Activated CD8-positive, alpha-beta memory T cell treated with anti-CD3 and anti-CD28 coated beads for 36 hours (primary cell): ENCODE measurements around the gene BAMBI. TPM values are rescaled to one million over a fixed set of nuclear protein-coding genes. Genes with fewer than 3 reads are reported as not detected.

Experiments
- CTCF ChIA-PET: fragments of 350-600 bp; sonication (Branson Sonifier 250); formaldehyde crosslinking; loops from one replicate; lab custom pipeline; 2021; ENCODE audit warnings: antibody characterized with exemption; lab: Charles Lee
- POLR2A ChIA-PET: fragments of 350-600 bp; sonication (Branson Sonifier 250); formaldehyde crosslinking; loops from one replicate; lab custom pipeline; 2021; ENCODE audit warnings: antibody characterized with exemption; lab: Charles Lee
- total RNA-seq, 2 experiments: library from RNA; stranded (reverse); gene quantifications; one replicate each; pipeline ENCODE4 v1.2.3, GENCODE V29; 2021

Gene BAMBI
- total RNA-seq, 2 experiments from 2014 or later: 1.6 to 1.8 TPM

DNA sequence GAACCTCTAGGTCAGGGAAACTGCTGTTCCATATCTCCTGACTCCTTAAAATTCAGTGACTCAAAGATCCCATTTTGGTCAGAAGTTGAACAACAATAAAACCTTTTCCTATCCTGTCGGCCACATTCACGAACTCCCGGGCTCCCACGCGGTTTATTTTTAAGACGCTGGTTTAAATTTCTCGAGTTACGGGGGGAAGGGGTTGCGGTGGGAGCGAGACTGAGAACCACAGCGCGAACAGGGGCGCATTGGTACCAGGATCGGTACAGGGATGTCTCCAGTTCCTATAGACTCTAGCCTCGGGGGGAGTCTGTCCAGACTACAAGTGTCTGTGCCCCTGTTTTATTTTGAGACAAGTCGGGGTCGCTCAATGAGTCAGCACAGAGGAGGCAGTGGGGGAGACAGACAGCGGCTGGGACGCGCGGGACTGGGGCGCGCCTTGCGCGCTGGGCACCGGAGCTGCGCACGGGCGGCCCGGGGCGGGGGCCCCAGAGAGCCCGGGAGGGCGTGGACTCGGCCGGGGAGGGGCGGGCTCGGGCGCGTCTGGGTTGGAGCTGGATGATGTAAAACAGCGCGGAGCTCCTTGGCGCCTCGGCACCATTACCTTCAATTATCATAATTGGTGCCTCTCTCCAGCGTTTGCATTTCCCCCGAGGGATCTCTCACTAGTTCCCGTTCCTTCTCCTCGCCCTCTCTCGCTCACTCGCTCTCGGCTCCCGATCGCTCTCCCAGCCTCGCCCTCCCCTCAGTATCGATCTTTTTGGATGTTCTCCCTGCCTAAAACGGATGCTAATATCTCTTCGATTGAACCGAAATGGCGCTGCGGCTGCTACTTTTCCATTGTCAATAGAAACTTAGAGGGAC lies 8.7 kb upstream of the BAMBI start:
- POLR2A ChIA-PET: no interaction called here
- CTCF ChIA-PET: interaction anchor here (0.6 kb wide), 1 partner anchor 11 kb away, joined by 3 read pairs; no protein-coding TSS in a partner anchor

DNA sequence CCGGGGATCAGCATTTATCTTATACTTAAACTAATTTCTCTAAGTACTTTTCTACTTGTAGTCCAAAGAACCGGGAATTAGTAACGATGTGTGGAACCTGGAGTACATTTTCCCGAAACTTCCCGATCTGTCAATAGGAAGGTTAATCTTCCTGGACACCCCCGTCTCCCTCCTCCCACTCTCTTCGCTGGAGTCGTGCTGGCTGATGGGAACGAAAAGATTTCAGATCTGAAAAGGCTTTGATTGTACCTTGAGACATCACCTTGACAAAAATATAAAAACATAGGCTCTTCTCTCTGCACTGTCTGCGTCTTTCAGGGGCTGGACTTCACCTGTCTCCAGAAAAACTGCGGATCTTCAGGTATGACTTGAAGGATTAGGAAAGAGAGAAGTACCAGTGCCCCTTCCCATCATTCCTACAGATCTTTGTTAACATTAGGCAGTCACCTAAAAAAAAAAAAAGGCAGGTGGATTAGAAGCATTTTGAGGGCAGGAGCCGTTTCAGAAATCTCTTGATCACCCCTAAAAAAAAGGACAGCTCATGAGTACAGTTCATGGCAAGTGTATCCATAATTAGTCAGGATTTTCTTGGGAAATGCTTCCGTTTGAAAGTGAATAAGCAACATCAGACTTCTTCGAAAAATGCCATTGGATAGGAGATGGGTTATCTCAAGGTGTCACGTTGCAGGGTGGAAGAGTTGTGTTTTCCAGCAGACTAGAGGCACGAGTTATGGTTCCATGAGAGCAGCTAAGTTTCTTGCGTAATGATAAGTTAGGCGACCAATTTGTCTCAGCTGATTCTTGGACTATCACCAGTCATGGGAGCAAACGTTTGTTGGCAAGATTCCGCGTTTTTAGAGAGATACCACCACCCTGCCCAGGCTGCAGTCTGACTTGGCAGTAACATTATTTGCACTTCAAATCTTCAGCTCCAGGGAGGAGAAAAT lies 7.8 kb upstream of the BAMBI start:
- POLR2A ChIA-PET: no interaction called here
- CTCF ChIA-PET: interaction anchor here (0.6 kb wide), 1 partner anchor 12 kb away, joined by 3 read pairs; no protein-coding TSS in a partner anchor

DNA sequence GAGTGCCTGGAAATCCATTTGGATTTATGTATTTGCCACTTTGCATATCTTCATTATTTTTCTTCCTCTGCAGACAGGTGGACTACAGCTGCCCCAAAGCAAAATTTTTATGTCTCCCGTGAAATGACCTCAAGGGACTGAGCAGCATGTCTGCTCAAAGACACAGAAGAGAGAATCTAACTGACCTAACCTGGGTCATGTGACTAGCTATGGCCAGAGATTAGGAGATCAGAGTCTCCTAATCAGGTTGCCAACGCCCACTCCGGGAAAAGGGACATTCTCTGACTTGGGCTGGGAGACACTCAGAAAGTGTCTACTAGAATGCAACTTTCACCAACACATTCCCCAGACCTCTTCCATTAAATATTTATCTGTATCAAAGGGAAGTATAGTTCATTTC lies 2.5 kb upstream of the BAMBI start:
- POLR2A ChIA-PET: no interaction called here
- CTCF ChIA-PET: interaction anchor here (0.6 to 1.5 kb wide), 2 partner anchors 9 to 11 kb away, joined by 3 to 4 read pairs; no protein-coding TSS in a partner anchor

DNA sequence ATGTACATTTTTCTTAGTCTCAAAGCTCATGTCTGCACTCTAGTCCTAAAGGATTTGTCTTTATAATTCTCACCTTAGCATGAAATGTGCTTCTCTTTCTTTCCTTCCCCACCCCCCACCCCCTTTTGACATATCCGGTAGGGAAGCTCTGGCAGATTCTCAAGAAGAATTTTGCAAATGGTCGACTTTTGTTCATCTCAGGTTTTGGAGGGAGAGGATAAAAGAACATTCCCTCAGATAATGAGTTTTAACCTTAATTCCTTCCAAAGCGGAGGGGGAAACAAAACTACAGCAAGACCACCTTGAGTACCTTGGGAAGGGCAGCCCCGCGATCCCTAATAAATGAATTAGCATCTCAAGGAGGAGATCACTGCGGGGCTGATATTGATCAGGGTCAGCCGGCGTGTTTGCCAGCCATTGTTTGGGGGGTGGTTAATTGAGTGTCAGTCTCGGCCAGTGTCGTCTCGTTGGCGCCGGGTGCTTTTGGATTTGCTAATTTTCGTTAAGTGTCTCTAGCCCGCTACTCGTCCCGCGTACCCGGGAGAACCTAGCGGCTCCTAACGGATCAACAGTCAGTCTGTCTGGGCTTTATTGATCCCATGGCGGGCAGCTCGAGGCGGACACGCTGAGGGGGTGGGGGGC lies 874 bp upstream of the BAMBI start:
- CTCF ChIA-PET: interaction anchor here (0.8 to 1.2 kb wide), 2 partner anchors 11 to 61 kb away, joined by 3 read pairs; no protein-coding TSS in a partner anchor
- POLR2A ChIA-PET: no interaction called here

DNA sequence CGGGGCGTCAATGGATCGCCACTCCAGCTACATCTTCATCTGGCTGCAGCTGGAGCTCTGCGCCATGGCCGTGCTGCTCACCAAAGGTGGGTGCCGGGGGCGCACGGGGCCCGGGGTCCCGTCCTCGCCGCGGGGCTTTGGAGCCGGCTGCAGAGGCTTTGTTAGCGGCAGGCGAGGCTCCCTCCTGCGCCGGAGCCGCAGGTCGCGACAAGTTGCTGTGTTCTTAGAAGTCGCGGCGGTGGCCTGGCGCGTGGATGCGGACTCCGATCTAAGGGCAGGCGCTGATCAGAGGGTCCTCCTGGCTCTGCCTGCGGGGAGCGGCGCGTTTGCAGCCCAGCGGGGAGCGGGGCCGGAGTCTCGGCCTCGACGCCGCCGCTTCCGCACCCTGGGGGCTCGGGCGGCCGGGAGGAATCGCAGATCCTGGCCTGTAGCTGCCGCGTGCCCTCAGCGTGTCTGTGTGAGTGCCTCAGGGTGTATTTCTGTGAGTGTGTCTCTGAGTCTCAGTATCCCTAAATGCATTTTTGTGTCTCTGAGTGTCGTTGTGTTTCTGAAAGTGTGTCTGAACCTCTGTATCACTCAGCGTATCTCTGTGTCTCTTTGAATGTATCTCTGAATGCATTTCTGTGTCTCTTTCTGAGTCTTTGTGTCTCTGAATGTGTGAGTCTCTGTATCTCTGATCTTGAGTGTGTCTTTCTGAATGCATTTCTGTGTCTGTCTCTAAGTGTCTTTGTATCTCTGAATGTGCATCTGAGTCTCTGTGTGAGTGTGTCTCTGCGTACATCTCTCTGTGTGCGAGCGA lies 766 bp downstream of the BAMBI start:
- POLR2A ChIA-PET: no interaction called here
- CTCF ChIA-PET: no interaction called here

DNA sequence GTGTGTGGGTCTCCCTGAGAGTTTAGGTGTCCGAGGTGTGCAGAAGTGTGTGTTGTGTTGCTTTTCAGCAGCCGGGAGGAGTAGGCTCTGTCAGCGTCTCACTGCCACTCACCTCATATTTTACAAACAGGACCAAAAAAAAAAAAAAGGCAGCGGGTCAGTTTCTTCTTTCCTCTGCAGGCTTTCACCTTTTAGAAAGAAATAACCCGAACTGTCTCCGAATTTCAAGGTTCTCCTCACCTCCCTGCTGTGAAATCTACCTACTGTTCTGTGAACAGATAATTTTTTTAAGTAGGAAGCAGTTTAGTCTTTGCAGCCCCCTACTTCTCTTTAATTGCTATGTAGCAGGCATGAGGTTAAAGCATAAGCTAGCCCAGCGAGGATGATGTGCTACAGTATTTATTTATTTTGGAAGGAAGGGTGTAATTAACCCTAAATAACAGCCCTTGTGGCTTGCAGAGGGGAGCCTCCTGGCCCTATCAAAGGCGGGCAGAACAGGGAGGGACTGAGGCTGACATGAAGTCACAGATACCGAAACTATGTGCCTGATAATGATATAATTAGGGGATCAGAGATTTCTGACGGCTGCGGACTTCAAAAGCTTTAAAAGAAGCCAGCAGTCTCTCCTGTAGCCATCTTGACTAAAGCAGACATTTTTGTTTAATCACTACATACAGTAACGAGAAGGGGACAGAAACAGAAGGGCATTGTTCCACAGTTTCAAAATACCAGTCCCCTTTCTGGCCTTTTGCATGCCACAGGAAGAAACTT lies 1.6 kb downstream of the BAMBI start:
- ChIA-PET POLR2A (interaction anchor here (0.6 to 0.7 kb wide), 2 partner anchors 13 to 101 kb away, joined by 3 read pairs; no protein-coding TSS in a partner anchor), CTCF (no interaction called here)

DNA sequence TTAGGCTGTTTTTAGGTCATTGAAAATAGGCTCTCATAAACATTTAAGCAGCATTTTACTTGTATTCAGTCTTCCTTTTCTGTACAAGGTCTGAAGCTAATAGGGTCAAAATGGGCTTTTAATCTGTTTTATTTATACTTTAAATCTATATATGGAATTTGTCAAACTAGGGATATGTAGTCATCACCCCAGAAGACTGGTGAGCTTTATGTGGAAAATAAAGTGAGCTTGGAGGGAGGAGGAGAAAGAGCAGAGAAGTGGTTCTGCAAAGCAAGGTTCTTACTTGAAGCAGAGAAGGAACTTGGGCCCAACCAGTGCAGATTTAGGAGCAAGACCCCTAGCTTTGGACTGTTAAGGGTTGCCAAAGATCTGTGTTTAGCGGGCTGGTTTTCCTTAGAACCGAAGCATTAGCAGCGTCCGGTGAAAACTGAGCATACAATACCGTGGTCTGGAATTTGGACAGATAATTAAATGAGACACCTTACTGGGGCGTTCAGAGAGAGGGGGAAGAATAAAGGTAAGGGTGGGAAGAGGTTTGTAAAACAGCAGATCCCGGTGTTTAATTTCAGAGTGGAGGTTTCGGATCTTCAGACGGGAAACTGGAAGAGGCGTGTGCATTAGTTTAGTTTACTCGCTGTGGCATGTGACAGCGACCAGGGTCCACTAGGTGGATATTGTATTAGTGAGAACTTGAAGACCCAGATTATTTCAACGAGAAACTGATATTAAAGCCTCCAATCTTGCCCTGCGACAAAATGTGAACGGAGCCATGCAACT lies 2.4 kb downstream of the BAMBI start:
- ChIA-PET CTCF (no interaction called here), POLR2A (interaction anchor here (0.6 kb wide), 1 partner anchor 102 kb away, joined by 3 read pairs; no protein-coding TSS in a partner anchor)

DNA sequence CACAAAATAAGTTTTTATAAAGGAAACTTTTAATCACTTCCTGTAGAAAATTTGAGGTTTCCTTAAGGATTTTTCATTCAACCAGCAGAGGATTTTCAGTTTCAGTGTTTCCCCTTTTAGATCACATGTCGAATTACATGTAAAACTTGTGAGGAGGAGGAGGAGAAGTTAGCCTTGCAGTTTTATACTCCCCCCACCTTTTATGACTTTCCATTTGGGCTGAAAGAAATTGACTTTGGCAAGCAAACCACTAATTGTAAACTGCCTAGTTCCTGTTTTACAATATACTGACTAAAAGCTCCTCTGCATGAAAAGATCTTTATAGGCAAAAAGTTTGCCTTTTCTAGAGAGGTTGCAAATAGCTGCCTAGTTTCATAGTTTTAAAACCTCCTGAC lies 3.0 kb downstream of the BAMBI start:
- ChIA-PET POLR2A (no interaction called here), CTCF (interaction anchor here (0.5 kb wide), 1 partner anchor 117 kb away, joined by 5 read pairs; no protein-coding TSS in a partner anchor)

DNA sequence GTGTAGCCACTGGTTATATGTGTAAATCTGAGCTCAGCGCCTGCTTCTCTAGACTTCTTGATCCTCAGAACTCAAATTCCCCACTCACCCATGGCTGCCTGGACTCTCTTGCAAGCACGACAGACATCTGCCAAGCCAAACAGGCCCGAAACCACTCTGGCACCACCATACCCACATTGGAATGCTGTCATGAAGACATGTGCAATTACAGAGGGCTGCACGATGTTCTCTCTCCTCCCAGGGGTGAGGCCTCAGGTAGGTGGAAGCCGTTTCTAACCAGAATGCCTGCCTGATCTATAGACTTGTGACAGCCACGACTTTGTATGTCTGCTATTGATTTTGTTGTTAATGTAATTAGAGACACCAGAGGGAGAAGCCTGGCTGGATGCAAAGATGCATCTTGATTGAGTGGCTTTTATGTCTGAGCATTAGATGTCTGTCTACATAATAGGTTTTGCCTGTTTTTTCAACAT lies 4.0 kb downstream of the BAMBI start:
- CTCF ChIA-PET: no interaction called here
- POLR2A ChIA-PET: no interaction called here

DNA sequence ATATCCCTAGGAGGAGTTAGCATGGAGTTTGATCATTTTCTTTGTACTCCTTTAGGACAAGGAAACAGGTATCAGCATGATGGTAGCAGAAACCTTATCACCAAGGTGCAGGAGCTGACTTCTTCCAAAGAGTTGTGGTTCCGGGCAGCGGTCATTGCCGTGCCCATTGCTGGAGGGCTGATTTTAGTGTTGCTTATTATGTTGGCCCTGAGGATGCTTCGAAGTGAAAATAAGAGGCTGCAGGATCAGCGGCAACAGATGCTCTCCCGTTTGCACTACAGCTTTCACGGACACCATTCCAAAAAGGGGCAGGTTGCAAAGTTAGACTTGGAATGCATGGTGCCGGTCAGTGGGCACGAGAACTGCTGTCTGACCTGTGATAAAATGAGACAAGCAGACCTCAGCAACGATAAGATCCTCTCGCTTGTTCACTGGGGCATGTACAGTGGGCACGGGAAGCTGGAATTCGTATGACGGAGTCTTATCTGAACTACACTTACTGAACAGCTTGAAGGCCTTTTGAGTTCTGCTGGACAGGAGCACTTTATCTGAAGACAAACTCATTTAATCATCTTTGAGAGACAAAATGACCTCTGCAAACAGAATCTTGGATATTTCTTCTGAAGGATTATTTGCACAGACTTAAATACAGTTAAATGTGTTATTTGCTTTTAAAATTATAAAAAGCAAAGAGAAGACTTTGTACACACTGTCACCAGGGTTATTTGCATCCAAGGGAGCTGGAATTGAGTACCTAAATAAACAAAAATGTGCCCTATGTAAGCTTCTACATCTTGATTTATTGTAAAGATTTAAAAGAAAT lies 4.8 kb downstream of the BAMBI start:
- POLR2A ChIA-PET: no interaction called here

DNA sequence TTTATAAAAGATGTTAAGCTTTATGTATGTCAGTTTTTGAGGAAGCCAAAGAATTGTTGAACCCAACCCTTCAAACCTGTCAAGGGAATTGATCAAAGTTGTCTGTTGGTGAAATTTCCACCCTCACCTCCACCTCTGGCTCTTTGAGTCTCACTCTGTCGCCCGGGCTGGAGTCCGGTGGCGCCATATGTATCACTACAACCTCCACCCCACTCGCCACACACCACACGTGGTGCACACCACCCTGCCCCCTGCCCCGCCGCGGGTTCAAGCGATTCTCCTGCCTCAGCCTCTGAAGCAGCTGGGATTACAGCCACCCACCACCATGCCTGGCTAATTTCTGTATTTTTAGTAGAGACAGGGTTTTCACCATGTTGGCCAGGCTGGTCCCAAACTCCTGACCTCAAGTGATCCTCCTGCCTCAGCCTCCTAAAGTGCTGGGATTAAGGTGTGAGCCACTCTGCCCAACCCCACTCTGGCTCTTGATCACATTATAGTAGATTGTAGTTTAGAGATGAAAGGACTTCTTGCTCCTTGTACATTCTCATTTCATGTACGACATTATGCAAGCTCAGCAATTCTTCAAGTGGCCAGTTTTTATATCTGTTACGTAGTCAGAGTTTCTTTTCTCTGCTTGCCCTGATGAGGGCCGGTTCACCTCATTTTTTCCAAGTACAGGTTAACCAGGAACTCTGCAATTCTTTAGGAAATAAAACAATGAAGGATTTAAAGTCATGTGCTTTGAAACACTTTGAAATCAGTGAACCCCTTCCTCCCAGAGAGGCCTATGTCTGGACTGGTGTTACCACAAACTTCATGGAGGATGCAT lies 7.0 kb downstream of the BAMBI start:
- POLR2A ChIA-PET: no interaction called here
- CTCF ChIA-PET: interaction anchor here (0.6 to 1.3 kb wide), 2 partner anchors 20 to 942 kb away, joined by 4 to 5 read pairs; no protein-coding TSS in a partner anchor

More for the DNA sequence above, 4.8 kb downstream of the BAMBI start:
- CTCF ChIA-PET: interaction anchor here (0.9 kb wide), 1 partner anchor 48 kb away, joined by 3 read pairs; no protein-coding TSS in a partner anchor

DNA sequence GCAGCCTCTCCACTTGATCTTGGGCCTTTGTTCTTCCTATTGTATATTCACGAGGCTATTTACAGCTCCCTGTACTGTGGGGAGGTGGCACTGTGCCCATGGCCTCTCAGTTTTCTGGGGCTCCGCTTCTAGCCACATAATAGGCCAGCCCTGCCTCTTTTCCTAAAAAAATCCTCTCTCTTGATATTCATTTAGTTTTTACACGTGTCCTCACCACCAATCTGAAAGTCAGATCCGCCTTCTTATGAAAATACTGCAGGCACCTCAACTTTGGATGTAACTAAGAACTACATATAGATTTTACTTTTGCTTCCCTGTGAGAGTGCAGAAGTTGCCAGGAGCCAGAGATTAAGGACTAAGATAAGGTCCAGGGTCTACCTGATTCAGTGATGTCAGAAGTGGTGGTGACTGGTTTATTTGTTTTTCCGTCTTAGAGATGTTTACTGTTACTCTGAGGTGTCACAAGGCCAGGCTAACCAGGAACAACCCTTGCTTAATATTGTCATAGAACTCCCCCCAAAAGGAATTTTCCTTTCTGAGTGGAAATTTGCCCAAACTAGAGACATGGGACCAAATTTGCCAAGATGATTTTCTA lies 7.8 kb downstream of the BAMBI start:
- ChIA-PET CTCF (interaction anchor here (0.8 kb wide), 1 partner anchor 21 kb away, joined by 3 read pairs; no protein-coding TSS in a partner anchor), POLR2A (no interaction called here)

DNA sequence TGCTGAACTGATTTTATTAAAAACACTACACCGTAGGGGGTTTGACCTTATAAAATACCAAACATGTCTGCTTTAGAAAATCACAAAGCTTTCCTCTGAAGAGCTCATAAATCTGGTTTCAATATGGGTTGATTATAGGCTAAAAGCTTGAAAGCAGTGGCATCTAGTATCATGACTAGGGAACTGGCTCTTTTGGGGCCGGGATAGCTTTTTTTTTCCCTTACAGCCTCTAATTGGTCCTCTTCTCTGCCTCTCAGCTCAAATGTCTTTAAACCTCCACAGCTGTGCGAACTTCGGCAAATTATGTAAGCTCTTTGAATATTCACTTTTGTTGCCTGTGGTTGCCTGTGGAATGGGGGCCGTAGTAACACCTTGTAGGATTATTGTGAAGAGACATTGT lies 8.4 kb downstream of the BAMBI start:
- POLR2A ChIA-PET: no interaction called here
- CTCF ChIA-PET: interaction anchor here (0.8 kb wide), 1 partner anchor 22 kb away, joined by 3 read pairs; no protein-coding TSS in a partner anchor
